ENCODE results near the gene PTPRD. TPM values are rescaled to one million over a fixed set of nuclear protein-coding genes. Genes with fewer than 3 reads are reported as not detected.

PTPRD gene
- total RNA-seq, 1 experiment from 2014 or later, result 70.1 TPM

GRCh38 chr9:10003047-10003446, 609.8 kb downstream of the PTPRD start:
- Histone ChIP-seq H3K27me3 (replicated peaks; ENCODE audit: control insufficient read depth, insufficient read depth, low read length) (no peaks in the 10 kb centered on the region), H3K4me3 (ENCODE audit: low read depth, low read length) (no peak overlapping the region), H3K9me3 (no peaks in the 10 kb centered on the region), H3K36me3 (ENCODE audit: control insufficient read depth, insufficient read depth, low read length) (no peaks in the 10 kb centered on the region), H3K4me1 (no peaks in the 10 kb centered on the region)
- no peak for DNase-seq
- Mint-ChIP-seq H3K4me3 (ENCODE audit: unreplicated experiment) (no peak overlapping the region), H3K9me3 (ENCODE audit: unreplicated experiment) (no peaks in the 10 kb centered on the region), H3K27ac (ENCODE audit: unreplicated experiment) (no peak overlapping the region), H3K36me3 (ENCODE audit: insufficient read depth, unreplicated experiment) (no peaks in the 10 kb centered on the region), H3K4me1 (ENCODE audit: low read depth, unreplicated experiment) (no peaks in the 10 kb centered on the region), H3K27me3 (ENCODE audit: insufficient read depth, unreplicated experiment) (no peaks in the 10 kb centered on the region)
- intact Hi-C loops (cut with micrococcal nuclease; ENCODE audit: unreplicated experiment), result no loop called here
- TF ChIP-seq CTCF (IDR thresholded peaks at IDR 0.05; ENCODE audit: insufficient read depth in 1 of 2, low read depth in 1 of 2, low read length in 1 of 2, severe bottlenecking in 1 of 2, unreplicated experiment in 1 of 2), result no peak
- ChIA-PET CTCF (no interaction called here), POLR2A (no interaction called here)
- no TSS peak for BruUV-seq (replicated peaks)

GRCh38 chr9:10000669-10001068, 612.1 kb downstream of the PTPRD start:
- BruUV-seq (replicated peaks), result no TSS peak
- no peak for DNase-seq
- Histone ChIP-seq H3K4me3 (ENCODE audit: low read depth, low read length) (no peak overlapping the region), H3K9me3 (no peaks in the 10 kb centered on the region), H3K4me1 (no peaks in the 10 kb centered on the region), H3K36me3 (ENCODE audit: control insufficient read depth, insufficient read depth, low read length) (no peaks in the 10 kb centered on the region), H3K27me3 (replicated peaks; ENCODE audit: control insufficient read depth, insufficient read depth, low read length) (no peaks in the 10 kb centered on the region)
- intact Hi-C loops (cut with micrococcal nuclease; ENCODE audit: unreplicated experiment), result no loop called here
- H3K4me1 Mint-ChIP-seq (ENCODE audit: low read depth, unreplicated experiment), result no peaks in the 10 kb centered on the region
- H3K27ac Mint-ChIP-seq (ENCODE audit: unreplicated experiment), result no peak overlapping the region
- no peak overlapping the region for H3K4me3 Mint-ChIP-seq (ENCODE audit: unreplicated experiment)
- no peaks in the 10 kb centered on the region for H3K9me3 Mint-ChIP-seq (ENCODE audit: unreplicated experiment)
- no peak for TF ChIP-seq CTCF (IDR thresholded peaks at IDR 0.05; ENCODE audit: insufficient read depth in 1 of 2, low read depth in 1 of 2, low read length in 1 of 2, severe bottlenecking in 1 of 2, unreplicated experiment in 1 of 2)
- H3K27me3 Mint-ChIP-seq (ENCODE audit: insufficient read depth, unreplicated experiment), result no peaks in the 10 kb centered on the region
- POLR2A ChIA-PET, result no interaction called here
- CTCF ChIA-PET, result no interaction called here
- no peaks in the 10 kb centered on the region for H3K36me3 Mint-ChIP-seq (ENCODE audit: insufficient read depth, unreplicated experiment)

- Histone ChIP-seq H3K36me3 (ENCODE audit: control insufficient read depth, insufficient read depth, low read length) (no peaks in the 10 kb centered on the region), H3K4me1 (no peaks in the 10 kb centered on the region), H3K27me3 (replicated peaks; ENCODE audit: control insufficient read depth, insufficient read depth, low read length) (no peaks in the 10 kb centered on the region), H3K4me3 (ENCODE audit: low read depth, low read length) (no peak overlapping the region), H3K9me3 (no peaks in the 10 kb centered on the region)
- H3K9me3 Mint-ChIP-seq (ENCODE audit: unreplicated experiment), result no peaks in the 10 kb centered on the region
- CTCF ChIA-PET, result no interaction called here
- peak in 1 of 2 experiments; percentile 9 for TF ChIP-seq CTCF (IDR thresholded peaks at IDR 0.05; ENCODE audit: insufficient read depth in 1 of 2, low read depth in 1 of 2, low read length in 1 of 2, severe bottlenecking in 1 of 2, unreplicated experiment in 1 of 2)
- no peaks in the 10 kb centered on the region for H3K27me3 Mint-ChIP-seq (ENCODE audit: insufficient read depth, unreplicated experiment)
- BruUV-seq (replicated peaks), result no TSS peak
- peak in 1 of 2 experiments; percentile 1 for DNase-seq
- POLR2A ChIA-PET, result no interaction called here
- no peaks in the 10 kb centered on the region for H3K36me3 Mint-ChIP-seq (ENCODE audit: insufficient read depth, unreplicated experiment)
- H3K4me3 Mint-ChIP-seq (ENCODE audit: unreplicated experiment), result no peak overlapping the region
- no peak overlapping the region for H3K27ac Mint-ChIP-seq (ENCODE audit: unreplicated experiment)
- no peaks in the 10 kb centered on the region for H3K4me1 Mint-ChIP-seq (ENCODE audit: low read depth, unreplicated experiment)
- intact Hi-C loops (cut with micrococcal nuclease; ENCODE audit: unreplicated experiment), result no loop called here
These were observed 614.1 kb downstream of the PTPRD start for GRCh38 chr9:9998491-9999287.
